Hematopoietic multipotent progenitor cell treated with erythropoietin and hydrocortisone succinate and interleukin-3 and kit ligand, for 4 days (in vitro differentiated cells): Measurements from ENCODE around the gene IFT122.

Experiments used
- DNase-seq: peaks from one replicate; pipeline ENCODE4 v3.0.0-alpha.2; 2015

The IFT122 gene

DNA sequence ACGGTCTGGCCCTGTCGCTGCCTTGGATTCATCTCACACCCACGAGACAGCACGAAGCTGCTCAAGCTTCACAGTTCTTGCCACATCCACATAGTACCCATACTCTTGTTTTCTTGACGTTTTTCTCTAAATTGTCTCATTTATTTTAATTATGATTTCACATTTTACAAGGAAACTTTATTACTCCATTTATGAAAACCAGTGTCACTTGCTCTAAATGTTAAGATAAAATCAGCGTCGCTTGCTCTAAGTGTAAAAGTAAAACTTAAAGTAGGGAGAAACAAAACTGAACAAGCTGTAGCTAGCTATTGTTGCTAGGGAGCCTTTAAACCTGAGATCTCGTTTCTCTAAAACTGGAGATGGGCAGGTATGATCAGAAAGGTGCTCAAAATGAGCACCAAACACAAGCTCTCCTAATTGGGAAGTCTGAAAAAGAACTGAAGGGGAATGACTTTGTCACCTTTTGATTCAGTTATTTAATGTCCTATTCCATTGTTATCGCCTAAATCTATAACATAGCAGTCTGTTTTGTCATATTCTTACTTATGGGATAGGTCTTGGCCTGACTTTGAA, 680 bp downstream of the IFT122 start:
- DNase-seq, result no peak

- DNase-seq, result peak; percentile 35
Observed at GRCh38 chr3:129441215-129441614, 1.2 kb downstream of the IFT122 start.

DNA sequence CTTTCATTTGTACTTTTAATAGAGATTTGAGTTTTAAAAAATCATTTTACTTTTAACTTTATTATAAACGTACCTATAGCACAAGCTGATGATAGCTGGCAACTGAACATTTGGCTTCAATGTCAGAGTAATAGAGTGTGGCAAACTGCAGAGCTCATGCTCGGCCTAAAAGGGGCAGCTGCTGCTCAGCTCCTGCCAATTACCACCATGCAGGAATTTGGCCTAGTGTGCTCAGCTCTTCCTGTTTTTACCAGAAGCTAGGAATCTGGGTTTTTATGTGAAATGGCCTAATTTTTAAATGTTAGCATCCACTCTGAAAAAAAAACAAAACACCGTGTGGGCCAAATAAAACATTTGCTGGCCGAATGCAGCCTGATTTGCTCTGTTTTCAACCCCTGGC, 1.8 kb downstream of the IFT122 start:
- DNase-seq, result peak; percentile 45

GRCh38 chr3:129442486-129442885, 2.5 kb downstream of the IFT122 start:
- DNase-seq, result no peak

GRCh38 chr3:129442947-129443346, 2.9 kb downstream of the IFT122 start:
- DNase-seq, result no peak

DNA sequence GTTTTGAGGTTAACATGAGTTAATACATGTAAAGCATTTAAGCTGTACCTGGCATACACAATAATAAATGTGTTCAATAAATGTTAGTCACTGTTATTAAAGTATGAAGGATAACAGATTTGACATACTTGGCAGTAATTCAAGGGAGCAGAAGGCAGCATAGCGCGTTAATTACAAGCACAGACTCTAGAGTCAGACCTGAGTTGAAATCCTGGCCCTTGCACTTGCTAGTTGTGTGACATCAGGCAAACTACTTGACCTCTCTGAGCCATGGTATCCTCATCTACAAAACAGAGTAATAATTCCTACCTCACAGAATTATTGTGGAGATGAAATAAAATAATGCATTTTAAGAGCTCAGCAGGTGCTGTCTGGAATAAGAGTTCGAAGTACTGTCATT, 5.4 kb downstream of the IFT122 start:
- no peak for DNase-seq

DNA sequence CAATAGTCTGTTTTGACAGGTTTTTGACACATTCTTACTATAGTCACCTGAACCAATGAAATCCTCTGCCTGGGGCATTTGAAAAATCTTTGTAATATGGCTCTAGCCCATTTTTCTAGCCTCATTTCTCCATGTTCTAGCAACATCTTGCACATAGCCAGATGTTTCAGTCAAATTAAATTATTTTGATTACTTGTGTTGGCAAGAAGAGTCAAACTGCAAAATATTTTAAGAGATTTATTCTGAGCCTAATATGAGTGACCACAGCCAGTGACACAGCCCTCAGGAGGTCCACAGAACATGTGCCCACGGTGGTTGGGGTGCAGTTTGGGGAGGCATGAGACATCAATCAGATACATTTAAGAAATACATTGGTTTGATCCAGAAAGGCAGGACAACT, 6.9 kb downstream of the IFT122 start:
- DNase-seq, result no peak

GRCh38 chr3:129448186-129448895, 8.3 kb downstream of the IFT122 start:
- DNase-seq, result peak; percentile 37

- DNase-seq, result peak; percentile 49
Observed at GRCh38 chr3:129449279-129450115, 9.5 kb downstream of the IFT122 start.

- DNase-seq, result no peak
Observed at GRCh38 chr3:129453732-129454131, 13.7 kb downstream of the IFT122 start.

- DNase-seq, result no peak
Observed at GRCh38 chr3:129460155-129460554, 20.1 kb downstream of the IFT122 start.

GRCh38 chr3:129460572-129460971, 20.5 kb downstream of the IFT122 start:
- no peak for DNase-seq

- DNase-seq, result peak; percentile 52
Observed at GRCh38 chr3:129461022-129461421, 21.0 kb downstream of the IFT122 start.

- DNase-seq, result peak; percentile 95
Observed at GRCh38 chr3:129461461-129462146, 21.6 kb downstream of the IFT122 start.

GRCh38 chr3:129462361-129462968, 22.4 kb downstream of the IFT122 start:
- DNase-seq, result no peak

DNA sequence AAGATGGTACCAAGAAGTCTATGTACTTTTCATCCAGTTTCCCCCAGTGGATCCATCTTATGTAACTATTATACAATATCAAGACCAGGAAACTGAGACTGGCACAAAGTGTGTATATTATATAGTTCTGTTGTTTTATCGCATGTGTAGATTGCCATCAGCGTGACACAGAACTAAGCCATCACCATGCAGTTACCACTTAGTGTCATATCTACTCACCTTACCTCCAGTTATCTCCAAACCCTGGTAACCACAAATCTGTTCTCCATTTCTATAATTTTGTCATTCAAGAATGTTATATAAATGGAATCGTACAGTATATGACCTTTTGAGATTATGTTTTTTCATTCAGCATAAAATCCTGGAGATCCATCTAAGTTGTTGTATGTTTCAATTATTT, 23.1 kb downstream of the IFT122 start:
- no peak for DNase-seq

- no peak for DNase-seq
Observed at GRCh38 chr3:129463716-129464115, 23.7 kb downstream of the IFT122 start.

DNA sequence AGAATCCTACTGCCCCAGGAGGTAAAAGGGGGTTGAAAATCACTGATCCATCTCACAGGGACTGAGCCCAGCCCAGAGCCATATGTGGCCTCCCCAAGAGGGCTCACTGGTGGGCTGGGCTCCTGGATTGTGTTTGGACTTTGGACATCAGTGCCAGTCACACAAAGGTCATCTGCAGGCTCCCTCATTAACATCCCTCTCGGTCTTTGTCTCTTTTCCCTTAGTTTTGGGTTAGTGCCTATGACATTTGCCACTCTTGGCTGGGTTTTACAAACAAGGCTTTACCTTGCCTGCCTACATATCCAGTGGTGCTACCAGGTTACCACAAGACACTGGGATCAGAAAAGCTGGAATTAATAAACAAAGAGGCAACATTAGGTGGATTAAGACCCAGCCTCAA, 27.9 kb downstream of the IFT122 start:
- DNase-seq, result no peak

GRCh38 chr3:129469026-129469425, 29.0 kb downstream of the IFT122 start:
- no peak for DNase-seq

DNA sequence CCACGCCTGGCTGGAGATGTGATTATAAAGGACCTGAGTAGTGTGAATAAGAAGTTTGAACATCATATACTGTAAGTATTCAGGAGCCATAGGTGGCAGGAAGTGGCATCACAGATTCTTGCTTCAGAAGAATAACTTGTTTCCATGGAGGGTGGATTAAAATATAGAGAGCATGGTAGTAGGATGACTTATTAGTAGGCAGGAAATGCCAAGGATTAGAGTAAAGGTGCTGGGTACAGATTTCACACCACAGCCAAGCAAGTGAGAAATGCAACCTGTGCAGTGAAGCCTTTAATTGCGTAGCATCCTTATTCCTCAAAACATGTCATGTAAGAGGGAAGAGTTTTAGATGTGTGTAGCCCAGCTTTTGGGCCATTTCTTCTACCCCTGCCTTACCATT, 30.8 kb downstream of the IFT122 start:
- DNase-seq, result no peak

GRCh38 chr3:129473067-129473768, 33.2 kb downstream of the IFT122 start:
- no peak for DNase-seq

GRCh38 chr3:129473769-129474152, 33.7 kb downstream of the IFT122 start:
- no peak for DNase-seq
